HG02885 (cell line): ENCODE data around the gene BIVM.

Source experiments
- ATAC-seq: cut with Tn5 transposase; IDR thresholded peaks from one replicate; pipeline ENCODE4 v1.9.1; 2021; ENCODE audit warnings: mild to moderate bottlenecking; ENCODE audit not compliant: unreplicated experiment, poor library complexity

The BIVM gene

DNA sequence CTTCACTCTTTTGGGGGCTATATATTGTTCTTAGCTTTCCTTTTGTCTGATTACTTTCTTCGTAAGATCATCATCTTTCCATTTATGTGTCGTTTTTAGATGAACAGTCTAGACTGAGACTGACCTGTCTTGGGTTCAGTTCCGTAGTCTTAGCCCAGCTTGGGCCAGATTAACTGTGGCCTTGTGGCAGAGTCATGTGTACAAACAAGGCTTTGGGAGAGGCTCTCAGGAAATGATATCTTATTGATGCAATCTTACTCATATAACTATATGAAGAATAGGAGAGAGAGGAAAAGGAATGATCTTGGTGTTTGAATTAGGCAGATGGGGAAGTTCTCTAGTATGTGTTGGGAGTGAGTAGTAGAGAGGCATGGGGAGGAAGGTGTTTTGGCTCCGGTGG is 40.1 kb downstream of the BIVM start:
- ATAC-seq, result no peak

DNA sequence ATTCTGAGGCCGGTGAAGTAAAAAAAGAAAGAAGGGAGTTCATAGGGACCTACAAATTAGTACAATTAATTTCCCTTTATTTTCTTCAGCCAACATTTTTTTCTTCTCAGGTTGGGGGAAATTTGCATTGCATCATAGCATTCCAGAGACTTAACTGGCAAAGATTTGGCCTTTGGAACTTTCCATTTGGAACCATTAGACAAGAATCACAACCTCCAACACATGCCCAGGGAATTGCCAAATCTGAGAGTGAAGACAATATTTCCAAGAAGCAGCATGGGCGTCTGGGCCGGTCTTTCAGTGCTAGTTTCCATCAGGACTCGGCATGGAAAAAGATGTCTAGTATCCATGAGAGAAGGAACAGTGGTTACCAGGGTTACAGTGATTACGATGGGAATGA is 40.5 kb downstream of the BIVM start:
- ATAC-seq, result no peak

DNA sequence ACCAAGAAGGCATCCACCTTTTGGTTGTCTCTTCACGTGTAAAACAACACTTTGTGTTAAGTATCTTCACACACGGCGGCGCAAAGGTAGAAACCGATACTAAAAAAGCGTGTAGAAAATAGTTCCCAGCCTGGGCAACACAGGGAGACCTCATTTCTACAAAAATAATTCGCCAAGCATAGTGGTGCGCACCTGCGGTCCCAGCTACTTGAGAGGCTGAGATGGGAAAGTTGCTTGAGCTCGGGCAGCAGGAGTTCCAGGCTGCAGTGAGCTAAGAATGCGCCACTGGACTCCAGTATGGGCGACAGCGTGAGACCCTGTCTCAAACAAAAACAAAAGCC is 46.3 kb downstream of the BIVM start:
- peak; percentile 20 for ATAC-seq

DNA sequence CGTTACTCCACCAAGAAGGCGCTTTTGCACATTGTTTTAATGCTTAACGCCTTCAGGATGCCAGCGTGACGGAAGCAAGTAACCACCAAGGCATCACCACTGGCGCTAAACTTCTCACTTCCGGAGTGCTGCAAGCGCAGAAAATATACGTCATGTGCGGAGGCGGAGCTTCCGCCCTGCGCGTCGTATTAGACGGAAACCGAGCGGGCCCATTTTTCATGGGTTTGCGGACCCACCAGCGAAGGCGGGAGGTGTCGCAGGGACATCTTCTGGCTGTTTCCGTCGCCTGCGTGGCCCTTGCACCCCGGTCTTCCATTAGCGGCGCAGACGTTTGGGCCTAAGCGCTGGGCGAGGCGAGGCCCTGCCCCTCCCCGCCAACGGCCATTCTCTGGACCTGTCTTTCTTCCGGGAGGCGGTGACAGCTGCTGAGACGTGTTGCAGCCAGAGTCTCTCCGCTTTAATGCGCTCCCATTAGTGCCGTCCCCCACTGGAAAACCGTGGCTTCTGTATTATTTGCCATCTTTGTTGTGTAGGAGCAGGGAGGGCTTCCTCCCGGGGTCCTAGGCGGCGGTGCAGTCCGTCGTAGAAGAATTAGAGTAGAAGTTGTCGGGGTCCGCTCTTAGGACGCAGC is 46.8 kb downstream of the BIVM start, which contains the start of gene ERCC5:
ERCC5 (plus strand) TSS at position 403 of the 631 bp plus-strand sequence. CDS start 235 bp downstream, outside the sequence.
- ATAC-seq, result peak; percentile 84

DNA sequence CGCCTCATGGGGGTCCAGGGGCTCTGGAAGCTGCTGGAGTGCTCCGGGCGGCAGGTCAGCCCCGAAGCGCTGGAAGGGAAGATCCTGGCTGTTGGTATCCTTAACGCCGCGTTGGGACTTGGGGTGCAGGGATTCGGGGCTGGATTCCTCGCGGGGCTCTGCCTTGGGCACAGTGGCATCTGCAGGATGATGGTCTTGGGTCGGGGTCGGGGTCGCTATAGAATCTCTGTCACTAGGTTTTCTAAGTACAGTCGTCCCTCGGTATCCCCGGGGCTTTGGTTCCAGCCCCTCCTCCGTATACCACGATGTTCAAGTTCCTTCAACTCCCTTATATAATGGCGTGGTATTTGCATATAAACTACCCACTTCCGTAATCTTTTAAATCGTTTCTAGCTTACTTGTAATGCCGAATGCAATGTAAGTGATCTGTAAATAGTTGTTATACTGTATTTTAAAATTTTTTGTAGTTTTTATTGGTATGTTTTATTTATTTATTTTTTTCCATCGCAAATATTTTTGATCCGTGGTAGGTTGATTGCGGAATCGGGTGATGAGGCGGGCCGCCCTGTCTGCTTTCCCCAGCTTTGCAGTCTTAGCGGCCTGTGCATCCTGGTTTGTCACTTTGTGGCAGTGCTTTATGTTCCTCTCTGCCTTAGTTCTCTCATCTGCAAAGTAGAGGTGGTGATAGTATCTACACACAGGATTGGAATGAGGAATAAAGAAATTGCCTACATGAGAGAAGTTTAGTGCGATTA is 47.5 kb downstream of the BIVM start:
- ATAC-seq, result peak; percentile 34

DNA sequence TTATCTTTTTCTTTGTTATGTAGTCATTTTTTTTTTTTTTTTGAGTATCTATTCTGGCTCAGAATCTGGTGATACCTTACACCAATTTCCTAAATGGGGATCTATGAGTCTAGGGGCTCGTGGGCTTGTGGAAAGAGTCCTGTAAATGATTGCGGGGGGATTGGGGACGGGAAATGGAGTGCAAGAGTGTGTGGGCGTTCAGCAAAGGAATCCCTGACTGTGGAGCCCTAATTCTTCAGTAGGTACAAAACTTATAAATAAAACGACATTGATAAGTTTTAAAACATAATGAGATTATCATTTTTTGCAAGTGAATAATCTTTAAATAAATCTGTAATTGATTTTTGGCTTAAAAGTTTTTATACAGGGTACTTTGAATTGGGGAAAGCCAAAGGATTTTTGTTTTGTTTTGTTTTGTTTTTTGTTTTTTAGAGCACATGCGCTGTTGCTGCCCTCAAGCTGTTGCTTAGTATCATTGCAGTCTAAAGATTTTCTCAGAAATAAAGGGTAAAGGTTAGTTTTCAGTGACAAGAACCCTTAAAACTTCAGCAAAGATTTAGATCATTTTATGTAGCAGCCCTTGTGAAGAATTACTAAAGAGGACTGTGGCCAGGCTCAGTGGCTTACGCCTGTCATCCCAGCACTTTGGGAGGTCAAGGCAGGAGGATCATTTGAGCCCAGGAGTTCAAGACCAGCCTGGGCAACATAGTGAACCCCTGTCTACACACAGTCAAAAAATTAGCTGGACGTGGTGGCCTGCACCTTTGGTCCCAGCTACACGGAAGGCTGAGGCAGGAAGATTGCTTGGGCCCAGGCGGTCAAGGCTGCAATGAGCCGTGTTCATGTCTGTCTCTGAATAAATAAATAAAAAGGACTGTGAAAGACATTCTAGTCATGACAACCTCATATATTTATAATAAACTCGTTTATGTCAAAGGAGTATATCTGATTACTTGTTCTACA is 48.6 kb downstream of the BIVM start:
- ATAC-seq, result no peak

DNA sequence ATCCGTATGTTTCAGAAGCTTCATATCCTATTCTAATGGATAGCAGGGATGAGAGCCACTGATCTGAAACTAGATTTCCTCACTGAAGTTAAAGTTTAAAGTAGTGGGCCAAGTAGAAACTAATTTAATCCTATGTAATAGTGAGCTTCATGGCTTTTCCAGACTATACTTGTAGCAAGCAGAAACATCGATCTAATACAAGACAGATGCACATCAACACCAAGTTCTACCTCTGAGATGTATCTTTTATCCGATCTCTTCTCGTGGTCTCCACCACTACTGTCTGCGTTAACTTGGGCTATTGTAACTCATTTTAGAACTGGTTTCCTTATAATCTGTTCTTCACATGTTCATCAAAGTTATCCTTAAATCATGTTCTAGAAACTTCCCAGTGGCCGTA is 50.0 kb downstream of the BIVM start:
- no peak for ATAC-seq

DNA sequence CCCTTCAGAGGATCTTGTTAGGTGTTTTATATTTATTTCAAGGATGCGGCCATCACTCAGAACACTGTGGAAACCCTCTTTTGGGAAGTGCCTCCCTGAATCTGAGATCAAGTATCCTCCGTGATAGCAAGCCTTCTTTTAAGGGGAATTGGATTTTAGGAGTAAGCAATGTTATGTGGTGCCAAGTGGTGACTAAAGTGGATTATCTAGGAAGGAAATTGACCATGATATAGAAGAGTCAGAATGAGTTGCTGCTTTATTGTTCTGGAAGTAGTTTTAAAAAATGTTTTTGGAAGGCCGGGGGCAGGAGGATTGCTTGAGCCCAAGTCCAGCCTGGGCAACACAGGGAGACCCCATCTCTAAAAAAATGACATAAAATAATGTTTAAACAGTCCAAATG is 53.6 kb downstream of the BIVM start:
- no peak for ATAC-seq

DNA sequence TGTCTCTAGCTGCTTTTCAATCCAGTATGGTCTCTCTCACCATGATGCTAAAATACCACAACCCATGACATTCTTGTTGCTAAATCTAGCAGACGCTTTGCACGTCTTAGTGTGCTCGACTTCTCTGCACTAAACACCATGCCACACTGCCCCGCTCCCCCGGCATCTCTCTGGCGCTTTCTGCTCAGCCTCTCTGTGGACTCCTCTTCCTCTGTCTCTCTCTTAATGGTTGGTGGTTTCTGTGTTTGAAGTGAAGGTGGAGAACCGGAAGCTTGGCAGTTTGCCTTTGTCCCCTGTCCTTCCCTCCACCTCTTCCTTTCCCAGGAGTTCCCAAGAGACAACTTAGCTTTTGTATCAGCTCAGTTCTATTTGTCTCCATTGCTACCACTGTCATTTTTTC is 55.8 kb downstream of the BIVM start:
- ATAC-seq, result peak; percentile 84

DNA sequence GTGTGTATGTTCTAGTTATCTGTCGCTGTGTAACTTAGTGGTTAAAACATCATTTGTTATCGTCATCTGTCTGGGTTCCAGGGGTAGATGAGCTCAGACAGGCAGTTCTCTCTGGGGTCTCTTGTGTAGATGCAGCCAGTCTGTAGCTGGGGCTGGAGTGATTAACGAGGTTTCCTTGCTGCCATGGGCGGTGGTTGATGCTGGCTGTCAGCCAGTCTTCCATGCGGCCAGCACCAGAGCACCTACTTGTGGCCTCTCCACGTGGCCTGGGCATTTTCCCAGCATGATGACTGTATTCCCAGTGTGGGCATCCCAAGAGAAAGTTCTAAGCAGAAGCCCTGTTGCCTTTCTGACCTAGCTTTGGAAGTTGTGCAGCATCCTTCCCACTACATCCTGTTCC is 57.6 kb downstream of the BIVM start:
- no peak for ATAC-seq

DNA sequence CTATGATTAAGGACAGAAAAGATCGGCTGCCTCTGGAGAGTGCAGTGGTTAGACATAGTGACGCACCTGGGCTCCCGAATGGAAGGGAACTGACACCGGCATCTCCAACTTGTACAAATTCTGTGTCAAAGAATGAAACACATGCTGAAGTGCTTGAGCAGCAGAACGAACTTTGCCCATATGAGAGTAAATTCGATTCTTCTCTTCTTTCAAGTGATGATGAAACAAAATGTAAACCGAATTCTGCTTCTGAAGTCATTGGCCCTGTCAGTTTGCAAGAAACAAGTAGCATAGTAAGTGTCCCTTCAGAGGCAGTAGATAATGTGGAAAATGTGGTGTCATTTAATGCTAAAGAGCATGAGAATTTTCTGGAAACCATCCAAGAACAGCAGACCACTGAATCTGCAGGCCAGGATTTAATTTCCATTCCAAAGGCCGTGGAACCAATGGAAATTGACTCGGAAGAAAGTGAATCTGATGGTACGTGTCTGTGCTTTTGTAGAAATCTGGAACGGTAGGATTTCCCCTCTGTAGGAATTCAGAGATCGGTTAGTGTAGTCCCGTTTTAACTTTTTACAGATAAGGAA is 63.8 kb downstream of the BIVM start:
- no peak for ATAC-seq

DNA sequence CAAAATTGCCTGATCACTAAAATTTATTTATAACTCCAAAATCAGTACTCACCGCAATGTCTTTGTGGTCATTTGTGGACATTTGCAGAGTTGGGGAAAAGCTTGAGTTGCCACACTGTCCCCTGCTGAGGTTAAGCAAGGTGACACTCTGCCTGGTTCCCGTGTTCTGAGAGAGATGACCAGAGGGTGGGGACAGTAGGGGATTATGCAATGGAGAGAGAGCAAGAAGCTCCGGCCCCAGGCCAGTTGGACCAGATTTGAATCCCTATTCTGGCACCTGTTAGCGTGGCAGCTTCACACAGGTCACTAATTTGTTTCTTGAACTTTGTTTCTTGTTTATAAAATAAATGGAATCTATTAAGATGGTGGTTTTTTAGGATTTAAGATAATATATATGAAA is 64.7 kb downstream of the BIVM start:
- ATAC-seq, result no peak

DNA sequence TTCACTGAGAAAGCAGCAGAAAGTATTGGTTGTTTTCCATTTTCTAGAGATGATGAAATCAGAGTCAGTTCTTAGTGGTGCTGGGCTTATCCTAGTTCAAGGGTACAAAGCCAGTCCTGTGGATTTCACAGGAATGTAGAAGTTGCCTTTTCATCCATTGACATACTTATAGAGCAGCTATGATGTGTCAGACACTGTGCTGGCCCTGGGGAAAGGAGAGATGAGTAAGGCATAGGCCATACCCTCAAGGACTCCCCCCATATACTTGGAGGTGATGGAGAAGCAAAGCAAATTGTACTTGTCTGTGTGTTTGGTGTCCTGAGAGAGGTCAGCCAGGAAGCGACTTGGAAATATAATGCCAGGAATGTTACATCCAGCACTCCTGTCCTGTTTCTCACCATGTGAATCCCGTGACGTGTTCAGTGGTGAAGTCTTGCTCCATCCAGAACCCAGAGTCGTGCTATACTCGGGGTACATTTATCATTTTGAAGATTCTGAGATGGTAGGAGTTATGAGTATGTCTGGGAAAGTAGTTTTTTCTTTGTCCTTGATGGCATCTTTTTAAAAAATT is 69.5 kb downstream of the BIVM start:
- ATAC-seq, result no peak

DNA sequence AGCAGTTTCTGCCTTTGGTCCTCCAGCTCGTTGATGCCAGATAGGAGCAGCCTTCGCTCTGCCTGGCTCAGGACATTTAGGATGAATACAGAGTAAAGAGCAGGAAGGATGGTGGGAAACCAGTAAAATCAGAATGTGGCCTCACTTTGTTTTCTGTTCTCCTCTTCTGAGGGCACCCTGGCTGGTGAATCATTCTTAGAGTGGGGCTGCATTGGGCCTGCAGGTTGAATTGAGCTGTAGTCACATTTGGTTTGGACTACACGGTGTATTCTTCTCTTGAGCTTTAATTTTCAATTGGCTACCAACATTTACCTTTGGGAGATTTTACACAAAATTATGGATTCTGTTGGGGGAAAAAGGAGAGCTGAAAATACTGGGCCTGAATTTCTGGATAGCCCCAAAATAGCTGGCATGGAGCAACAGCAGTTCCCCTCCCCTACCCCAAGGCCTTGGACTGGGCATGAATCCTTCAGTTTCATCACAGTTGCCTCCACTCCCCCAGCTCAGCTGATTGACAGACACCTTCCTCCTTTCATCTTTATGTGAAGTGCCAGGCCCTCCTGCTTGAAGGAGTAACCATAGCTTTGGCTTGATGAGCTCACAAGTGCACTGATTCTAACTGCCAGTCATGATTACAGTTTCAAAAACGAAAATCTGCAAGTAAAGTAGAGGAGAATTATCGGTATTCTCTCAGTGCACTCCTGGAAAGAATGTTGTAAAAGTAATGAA is 71.2 kb downstream of the BIVM start:
- ATAC-seq, result peak; percentile 8

DNA sequence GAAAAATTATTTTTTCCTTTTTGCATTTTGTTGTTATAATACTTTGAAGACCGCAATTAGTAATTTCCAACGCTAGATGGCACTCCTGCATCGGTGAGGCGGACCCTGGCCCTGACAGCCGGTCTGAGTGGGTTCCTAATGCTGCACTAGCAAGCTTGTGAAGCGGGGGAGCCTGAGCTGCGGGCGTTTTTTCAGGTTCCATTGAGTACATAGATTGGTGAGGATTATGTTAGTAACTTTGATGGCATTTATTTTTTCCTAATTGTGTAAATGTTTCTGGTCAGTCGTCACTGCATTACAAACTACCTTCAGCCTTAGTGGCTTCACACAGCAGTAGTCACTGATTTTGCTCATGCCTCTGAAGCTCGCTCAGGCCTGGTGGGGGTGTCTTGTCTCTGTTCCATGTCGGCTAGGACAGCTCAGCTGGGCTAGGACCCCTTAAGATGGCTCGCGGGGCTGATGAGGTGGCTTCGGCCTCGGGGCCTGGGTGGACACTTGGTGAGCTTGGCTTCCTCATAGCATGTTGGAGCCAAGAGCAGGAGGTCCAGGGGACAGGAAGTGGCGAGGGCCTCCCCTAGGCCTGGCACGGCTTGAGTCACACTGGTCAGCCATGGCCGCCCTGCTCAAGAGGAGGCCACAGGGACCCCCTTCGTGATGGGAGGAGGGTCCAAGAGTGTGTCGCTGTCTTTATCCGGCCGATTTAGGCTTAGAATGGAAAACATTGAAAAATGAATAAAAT is 71.9 kb downstream of the BIVM start:
- peak; percentile 77 for ATAC-seq

DNA sequence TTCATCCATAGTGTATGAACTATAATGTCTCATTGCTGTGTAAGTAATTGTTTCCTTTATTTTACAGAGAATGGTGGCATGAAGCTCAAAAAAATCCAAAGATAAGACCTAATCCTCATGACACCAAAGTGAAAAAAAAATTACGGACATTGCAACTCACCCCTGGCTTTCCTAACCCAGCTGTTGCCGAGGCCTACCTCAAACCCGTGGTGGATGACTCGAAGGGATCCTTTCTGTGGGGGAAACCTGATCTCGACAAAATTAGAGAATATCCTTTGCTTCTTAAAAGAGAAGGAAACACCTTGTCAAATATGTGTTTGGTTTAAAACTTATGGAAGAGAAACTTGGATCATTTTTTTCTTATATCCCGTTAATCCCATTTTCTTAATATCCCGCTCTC is 73.2 kb downstream of the BIVM start:
- no peak for ATAC-seq

DNA sequence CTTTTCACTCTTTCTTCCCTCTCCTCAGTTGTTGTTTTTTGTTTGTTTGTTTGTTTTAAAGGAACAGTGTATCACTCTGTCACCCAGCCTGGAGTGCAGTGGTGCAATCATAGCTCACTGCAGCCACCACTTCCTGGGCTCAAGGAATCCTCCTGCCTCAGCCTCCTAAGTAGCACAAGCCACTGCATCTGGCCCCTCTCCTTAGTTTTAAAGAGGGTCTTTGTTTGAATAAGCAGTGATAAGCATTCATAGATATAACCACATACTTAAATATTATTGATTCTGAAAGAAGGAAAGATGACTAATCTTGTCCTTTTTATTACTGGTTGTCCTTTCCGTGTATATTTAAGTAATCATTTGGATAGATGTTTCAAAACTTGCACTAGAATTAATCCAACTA is 73.6 kb downstream of the BIVM start:
- ATAC-seq, result no peak

DNA sequence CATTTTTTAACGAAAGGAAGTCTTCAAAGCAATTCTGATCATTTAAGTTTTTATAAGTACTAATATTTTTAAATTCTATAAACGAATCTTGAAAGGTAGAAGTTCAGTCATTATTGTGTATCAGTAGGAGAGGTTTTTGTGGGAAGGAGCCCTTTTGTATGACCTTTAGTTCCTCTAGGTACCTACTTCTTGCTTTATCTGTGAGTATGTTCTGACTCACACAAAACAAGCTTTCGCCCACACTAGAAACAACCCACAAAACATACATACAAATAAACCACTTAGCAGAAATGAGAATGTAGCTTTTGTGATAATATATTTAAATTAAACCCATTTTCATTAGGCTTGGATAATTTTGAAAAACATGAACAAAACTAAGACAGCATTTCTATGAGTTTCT is 74.7 kb downstream of the BIVM start:
- peak; percentile 79 for ATAC-seq

DNA sequence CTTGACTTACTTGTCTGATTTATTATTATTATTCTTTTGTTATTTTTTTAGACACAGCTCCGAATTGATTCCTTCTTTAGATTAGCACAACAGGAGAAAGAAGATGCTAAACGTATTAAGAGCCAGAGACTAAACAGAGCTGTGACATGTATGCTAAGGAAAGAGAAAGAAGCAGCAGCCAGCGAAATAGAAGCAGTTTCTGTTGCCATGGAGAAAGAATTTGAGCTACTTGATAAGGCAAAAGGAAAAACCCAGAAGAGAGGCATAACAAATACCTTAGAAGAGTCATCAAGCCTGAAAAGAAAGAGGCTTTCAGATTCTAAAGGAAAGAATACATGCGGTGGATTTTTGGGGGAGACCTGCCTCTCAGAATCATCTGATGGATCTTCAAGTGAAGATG is 76.3 kb downstream of the BIVM start:
- ATAC-seq, result no peak
